ENCODE results near the gene LRRFIP2. TPM values are rescaled to one million over a fixed set of nuclear protein-coding genes. Genes with fewer than 3 reads are reported as not detected.
"Not testable (repeated sequence)": the region's sequence is repeated elsewhere in the genome, so short reads cannot be mapped to it uniquely, and the experiment has no call there.

Gene LRRFIP2
- total and polyA plus RNA-seq, 2 of the 8 experiments (the other 6 are each of a cell fraction or from before 2014, with no cell fraction given), result 8.8 to 25.6 TPM

- TF ChIP-seq, protein P1, sequence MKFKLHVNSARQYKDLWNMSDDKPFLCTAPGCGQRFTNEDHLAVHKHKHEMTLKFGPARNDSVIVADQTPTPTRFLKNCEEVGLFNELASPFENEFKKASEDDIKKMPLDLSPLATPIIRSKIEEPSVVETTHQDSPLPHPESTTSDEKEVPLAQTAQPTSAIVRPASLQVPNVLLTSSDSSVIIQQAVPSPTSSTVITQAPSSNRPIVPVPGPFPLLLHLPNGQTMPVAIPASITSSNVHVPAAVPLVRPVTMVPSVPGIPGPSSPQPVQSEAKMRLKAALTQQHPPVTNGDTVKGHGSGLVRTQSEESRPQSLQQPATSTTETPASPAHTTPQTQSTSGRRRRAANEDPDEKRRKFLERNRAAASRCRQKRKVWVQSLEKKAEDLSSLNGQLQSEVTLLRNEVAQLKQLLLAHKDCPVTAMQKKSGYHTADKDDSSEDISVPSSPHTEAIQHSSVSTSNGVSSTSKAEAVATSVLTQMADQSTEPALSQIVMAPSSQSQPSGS (IDR thresholded peaks at IDR 0.05; ENCODE audit: low read length), result no peak
- no peak for TF ChIP-seq BACH1 (IDR thresholded peaks at IDR 0.05; ENCODE audit: low read length)
Measured at GRCh38 chr3:37050282-37050681, 124.1 kb downstream of the LRRFIP2 start (continued).

GRCh38 chr3:37042712-37043111, 131.7 kb downstream of the LRRFIP2 start:
- H3K23ac ChIP-seq (ENCODE audit: insufficient read length); FAIRE-seq; H2BK15ac ChIP-seq (ENCODE audit: low read length); H4K8ac ChIP-seq (ENCODE audit: extremely low read depth, insufficient read depth, low read length); H2BK120ac ChIP-seq (replicated peaks; ENCODE audit: low read depth, low read length); H3K4ac ChIP-seq (replicated peaks; ENCODE audit: insufficient read length, low read depth, low read length); H2AFZ ChIP-seq (ENCODE audit: low read length); H3K27me3 ChIP-seq (replicated peaks in 1 of 4; ENCODE audit: control insufficient read depth in 3 of 4, extremely low read depth in 1 of 4, insufficient read depth in 3 of 4, low read length in 3 of 4); H3K4me3 ChIP-seq (ENCODE audit: extremely low read depth in 1 of 4, insufficient read depth in 2 of 4, low read depth in 3 of 4, low read length in 4 of 4); H4K91ac ChIP-seq (replicated peaks; ENCODE audit: insufficient read length, low read length); H4K20me1 ChIP-seq (replicated peaks in 1 of 2; ENCODE audit: control insufficient read depth in 1 of 2, insufficient read depth in 2 of 2, low read length in 2 of 2); H3K79me2 ChIP-seq (ENCODE audit: control insufficient read depth in 1 of 2, insufficient read depth in 2 of 2, low read length in 2 of 2); H2BK12ac ChIP-seq (ENCODE audit: low read depth, low read length); H3K14ac ChIP-seq (ENCODE audit: insufficient read length); H3K9ac ChIP-seq (replicated peaks in 1 of 4; ENCODE audit: extremely low read depth in 1 of 4, low read depth in 3 of 4, low read length in 3 of 4); DNase-seq (ENCODE audit: low read depth in 1 of 2, low spot score in 2 of 2); H3K18ac ChIP-seq (ENCODE audit: extremely low read depth, low read length); H2BK20ac ChIP-seq (ENCODE audit: low read length); H2BK5ac ChIP-seq (ENCODE audit: low read depth, low read length); H4K5ac ChIP-seq (ENCODE audit: insufficient read length, low read depth, low read length); H3K79me1 ChIP-seq (ENCODE audit: low read depth, low read length); H3K9me3 ChIP-seq (ENCODE audit: insufficient read depth in 2 of 2, low read depth in 1 of 2, low read length in 1 of 2); CTCF ChIA-PET (ENCODE audit: partially characterized antibody); H3K4me1 ChIP-seq (replicated peaks in 1 of 4; ENCODE audit: control insufficient read depth in 3 of 4, insufficient read depth in 4 of 4, low read length in 3 of 4); H3K4me2 ChIP-seq (ENCODE audit: insufficient read depth in 1 of 2, low read depth in 2 of 2, low read length in 2 of 2); H3K27ac ChIP-seq (ENCODE audit: low read depth, low read length); H3K56ac ChIP-seq (replicated peaks; ENCODE audit: insufficient read length, low read depth, low read length); H3K23me2 ChIP-seq (ENCODE audit: low read depth, low read length); H2AK5ac ChIP-seq (ENCODE audit: low read depth, low read length): not testable (repeated sequence)
- POLR2A ChIA-PET (ENCODE audit: partially characterized antibody), result interaction anchor here (1.0 kb wide), 1 partner anchor 27 kb away, joined by 3 read pairs; no protein-coding TSS in a partner anchor
- peaks cover 9 to 42% (median 32%) of the 10 kb centered on the region in 4 experiments; a peak in 7 of 8 replicates for H3K36me3 ChIP-seq (ENCODE audit: control insufficient read depth in 2 of 4, insufficient read depth in 4 of 4, low read length in 3 of 4)
- 95% methylated on average over 3 of the region's 3 CpGs; no CpG with 5 or more reads in 1 of the 2 experiments for WGBS, 2 experiments (ENCODE audit: extremely low coverage in 1 of 2, insufficient coverage in 1 of 2, insufficient read length in 1 of 2, insufficient replicate concordance in 2 of 2, low coverage in 1 of 2, low lambda C conversion rate in 2 of 2, missing lambda C conversion rate in 1 of 2)
